Stimulated activated CD8-positive, alpha-beta memory T cell treated with anti-CD3 and anti-CD28 coated beads, Interleukin-4, amount 100 ng/mL, for 24 hours (primary cell): ENCODE results near the gene UBASH3B.
"Not testable (repeated sequence)": the region's sequence is repeated elsewhere in the genome, so short reads cannot be mapped to it uniquely, and the experiment has no call there.

ENCODE experiments used
- DNase-seq: peaks from one replicate; pipeline ENCODE4 v3.0.0-alpha.2; 2020; ENCODE audit warnings: low read depth

UBASH3B gene

DNA sequence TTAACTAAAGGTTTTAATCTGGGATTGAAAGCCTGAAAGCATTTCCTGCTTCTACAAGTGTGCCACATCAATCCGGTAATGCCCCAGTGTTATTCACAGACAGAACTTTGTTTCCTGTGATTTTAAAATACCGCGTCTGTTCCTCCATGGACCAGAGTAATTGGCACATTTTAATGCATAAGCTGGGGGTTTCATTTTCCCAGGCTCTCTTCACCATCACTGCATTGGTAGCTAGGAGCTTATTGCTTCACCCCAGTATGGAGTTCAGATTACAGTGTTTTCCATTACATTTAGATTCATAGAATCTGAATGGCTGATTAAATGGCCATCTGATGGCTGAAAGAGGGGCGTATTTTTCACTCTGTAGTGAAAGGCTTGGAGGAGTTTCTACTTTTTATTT, 157.1 kb downstream of the UBASH3B start:
- DNase-seq = no peak

DNA sequence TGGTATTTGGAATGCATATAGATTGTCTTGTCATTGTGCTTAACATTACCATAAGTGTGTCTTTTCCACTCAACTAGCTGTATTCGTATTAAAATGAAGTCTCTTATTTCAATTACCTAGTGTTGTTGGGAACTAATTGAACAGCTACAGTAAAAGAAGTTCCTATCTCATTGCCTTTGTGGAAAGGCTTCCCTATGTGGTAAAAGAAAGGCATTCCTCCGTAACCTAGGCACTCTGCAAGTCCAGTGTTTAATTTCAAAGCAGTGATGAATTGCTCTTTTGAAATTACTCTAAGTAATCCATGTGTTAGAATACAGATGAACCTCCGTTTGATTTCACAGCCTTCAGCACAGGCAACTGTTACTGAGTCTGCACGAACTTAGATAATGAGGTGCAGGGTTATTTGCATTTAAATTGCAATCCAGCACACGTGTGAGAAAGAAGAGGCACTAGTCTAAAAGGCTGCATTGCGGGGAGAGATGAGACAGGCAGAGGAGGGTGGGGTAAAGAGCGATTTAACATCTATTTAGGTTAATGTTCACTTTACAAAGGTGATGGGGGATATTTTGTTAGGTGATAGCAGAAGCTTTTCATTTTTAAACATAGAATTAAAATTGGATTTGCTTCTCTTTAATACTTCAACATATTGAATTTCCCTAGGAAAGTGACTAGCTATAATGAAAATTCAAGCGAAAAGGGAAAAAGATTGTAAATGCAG, 157.8 kb downstream of the UBASH3B start:
- DNase-seq = no peak

- no peak for DNase-seq
Observed at GRCh38 chr11:122813894-122814270, 158.4 kb downstream of the UBASH3B start.

GRCh38 chr11:122814401-122814800, 158.9 kb downstream of the UBASH3B start:
- no peak for DNase-seq

DNA sequence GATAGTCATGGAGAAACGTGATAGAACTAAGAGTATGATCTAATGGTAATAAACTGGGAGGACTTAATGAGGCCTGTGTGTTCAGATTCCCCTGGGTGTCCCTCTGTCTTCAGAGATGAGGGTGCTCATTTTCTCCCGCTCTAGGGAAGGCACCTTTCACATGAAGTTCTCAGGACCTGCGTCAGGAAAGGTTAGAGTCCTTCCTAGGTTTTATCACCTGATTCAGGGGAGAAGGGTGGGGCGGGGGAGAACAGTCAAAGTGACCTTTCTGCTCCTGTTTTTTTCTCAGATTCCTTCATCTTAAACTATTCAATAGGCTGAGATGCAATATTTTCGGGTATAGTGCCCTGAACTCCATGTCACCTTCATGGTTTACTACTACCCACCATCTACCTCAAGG, 160.4 kb downstream of the UBASH3B start:
- DNase-seq = no peak

- DNase-seq = no peak
Observed at GRCh38 chr11:122816761-122817520, 161.4 kb downstream of the UBASH3B start.

DNA sequence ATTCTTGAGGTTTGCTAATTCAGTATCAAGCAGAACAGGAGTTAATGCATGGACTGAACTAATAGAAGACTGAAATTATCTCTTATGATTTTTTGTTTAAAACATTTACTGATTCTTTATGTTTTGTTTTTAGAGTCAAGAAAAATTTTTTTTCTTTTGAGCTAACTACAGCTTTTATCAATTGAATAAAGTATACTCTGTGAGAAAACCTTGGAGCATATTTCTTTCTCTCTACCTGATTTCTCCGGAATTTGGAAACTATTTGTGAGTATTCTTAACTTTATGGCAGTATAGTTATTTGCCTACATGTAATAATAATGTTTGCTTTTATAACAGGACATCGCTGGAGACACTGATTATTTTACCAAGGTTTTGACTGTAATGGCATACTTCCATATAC, 164.6 kb downstream of the UBASH3B start:
- no peak for DNase-seq

- no peak for DNase-seq
Observed at GRCh38 chr11:122821169-122821568, 165.6 kb downstream of the UBASH3B start.

GRCh38 chr11:122822241-122822640, 166.7 kb downstream of the UBASH3B start:
- DNase-seq = no peak

DNA sequence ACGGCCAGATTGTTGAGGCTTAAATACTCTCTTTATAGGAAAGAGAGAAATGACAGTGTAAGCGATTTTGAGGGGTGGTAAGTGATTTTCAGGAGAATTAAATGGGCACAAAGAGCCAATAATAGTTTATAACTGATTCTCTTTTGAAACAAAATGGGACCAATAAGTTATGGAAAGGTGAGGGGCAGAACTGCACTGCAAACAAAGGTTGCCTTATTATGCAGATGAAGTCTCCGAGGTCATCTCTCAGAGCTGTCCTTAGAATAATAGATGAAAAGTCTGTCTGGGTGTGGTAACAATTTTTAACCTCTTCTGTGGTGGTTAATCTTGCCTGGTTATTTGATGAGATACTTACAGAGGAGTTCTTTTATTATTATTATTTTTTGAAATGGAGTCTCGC, 168.0 kb downstream of the UBASH3B start:
- DNase-seq = no peak

DNA sequence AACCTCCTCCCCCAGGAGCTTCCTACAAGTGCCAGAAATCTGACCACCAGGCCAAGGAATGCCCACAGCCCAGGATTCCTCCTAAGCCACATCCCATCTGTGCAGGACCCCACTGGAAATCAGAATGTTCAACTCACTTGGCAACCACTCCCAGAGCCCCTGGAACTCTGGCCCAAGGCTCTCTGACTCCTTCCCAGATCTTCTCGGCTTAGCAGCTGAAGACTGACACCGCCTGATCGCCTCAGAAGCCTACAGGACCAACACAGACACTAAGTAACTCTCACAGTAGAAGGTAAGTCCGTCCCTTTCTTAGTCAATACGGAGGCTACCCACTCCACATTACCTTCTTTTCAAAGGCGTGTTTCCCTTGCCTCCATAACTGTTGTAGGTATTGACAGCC, 173.8 kb downstream of the UBASH3B start:
- not testable (repeated sequence) for DNase-seq

DNA sequence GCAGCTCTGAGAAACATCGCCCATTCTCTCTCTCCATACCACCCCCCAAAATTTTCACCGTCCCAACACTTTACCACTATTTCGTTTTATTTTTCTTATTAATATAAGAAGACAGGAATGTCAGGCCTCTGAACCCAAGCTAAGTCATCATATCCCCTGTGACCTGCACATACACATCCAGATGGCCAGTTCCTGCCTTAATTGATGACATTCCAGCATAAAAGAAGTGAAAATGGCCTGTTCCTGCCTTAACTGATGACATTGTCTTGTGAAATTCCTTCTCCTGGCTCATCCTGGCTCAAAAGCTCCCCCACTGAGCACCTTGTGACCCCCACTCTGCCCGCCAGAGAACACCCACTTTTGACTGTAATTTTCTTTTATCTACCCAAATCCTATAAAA, 176.8 kb downstream of the UBASH3B start:
- not testable (repeated sequence) for DNase-seq

- DNase-seq = no peak
Observed at GRCh38 chr11:122832721-122833470, 177.4 kb downstream of the UBASH3B start.

DNA sequence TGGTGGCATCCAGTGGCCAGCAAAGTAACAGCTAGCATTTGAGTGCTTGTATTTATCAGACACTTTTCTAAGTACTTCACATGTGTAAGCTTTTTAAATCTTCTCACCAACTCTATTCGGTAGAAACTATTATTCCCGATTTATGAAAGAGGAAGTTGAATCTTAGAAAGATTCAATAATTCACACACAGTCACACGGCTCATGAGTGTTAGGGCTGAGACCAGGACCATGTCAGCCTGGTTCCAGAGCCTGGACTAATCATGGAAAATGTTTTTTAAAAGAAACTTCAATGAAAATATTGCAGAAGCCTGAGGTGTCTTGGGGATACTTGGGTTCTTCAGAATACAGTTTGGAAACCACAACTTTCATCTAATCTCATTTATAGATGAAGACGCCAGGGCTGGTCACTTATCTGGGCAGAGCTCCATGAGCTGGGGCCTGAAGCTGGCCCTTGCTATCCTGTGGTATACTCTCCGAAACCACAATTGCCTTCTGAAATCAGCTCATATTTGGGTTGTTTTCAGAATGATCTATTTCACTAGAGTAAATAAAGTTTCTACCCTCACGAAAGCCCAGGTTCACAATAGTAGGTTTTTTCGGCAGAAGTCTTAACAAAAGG, 178.4 kb downstream of the UBASH3B start:
- no peak for DNase-seq

- DNase-seq = no peak
Observed at GRCh38 chr11:122836916-122837315, 181.4 kb downstream of the UBASH3B start.

- no peak for DNase-seq
Observed at GRCh38 chr11:122837528-122838346, 182.2 kb downstream of the UBASH3B start.

DNA sequence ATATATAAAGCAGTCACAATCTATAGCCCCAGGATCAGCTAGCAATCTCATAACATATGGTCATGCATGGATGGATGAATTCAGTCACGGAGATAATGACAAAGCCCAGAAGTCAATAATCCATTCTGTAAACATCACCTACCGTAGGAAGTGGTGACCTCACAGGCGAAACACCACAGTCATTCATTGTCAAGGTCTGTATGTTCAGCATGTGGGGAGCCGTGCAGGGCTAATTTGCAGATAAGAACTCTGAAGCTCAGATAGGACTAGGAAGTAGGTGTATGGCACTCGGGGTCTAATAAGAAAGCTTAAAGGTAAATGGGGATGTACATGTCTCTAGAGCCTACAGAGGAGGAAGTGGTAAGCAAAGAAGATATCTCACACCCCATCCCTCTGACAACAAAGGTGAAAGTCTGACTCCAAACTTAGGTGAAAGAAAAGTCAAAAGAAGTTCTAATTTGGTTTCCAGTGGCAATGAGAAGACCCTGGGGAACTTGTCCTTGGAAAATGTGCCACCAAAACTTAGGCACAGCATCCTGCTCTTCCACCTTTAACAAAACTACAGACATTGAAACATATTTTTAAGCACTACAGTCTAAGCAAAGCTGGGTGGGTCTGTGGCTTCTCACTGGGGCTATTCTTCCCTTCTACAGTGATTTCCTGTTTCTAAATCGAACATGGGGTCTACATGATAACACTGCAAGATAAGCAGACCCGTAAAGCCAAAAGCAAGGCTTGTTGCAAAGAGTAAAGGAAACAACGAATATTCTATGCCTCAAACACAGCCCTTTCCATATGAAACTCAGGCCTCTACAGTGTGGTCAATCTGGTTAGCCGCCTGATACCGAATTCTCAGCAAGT, 188.0 kb downstream of the UBASH3B start:
- no peak for DNase-seq

DNA sequence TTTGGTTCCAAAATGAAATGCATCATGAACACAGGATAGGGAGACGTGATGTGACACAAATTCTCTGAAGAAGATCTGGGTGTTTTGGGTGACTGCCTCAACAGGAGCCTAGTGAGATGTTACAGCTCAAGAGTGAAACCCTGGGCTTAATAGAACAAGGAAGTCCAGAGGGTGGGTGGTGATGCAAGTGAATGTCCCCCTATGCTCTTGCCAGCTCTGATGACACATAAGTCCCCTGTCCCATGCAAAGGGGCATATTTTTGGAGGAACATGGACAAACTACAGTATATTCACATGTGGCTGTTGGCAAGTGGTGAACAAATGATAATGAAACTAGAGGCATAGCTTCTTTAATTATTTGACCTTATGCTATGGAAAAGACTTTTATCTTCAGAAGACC, 191.9 kb downstream of the UBASH3B start:
- DNase-seq = no peak

DNA sequence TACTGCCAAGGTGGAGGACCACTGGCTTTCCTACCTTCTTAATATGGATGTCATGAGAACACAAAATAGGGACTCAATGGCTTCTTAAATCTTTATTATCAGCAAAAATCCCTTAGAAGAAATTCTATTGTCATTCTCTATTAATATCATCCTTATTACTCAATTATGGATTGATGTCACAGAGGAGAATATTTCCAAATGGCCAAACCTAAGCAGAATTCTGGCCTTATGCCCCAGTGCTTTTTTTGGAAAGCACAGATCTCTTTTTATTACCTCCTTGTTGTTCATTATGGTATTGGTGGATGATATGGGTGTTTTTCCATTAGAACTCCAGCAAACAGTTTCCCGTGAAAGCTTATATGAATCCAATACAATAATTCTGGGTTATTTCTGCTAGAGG, 192.7 kb downstream of the UBASH3B start:
- DNase-seq = no peak

GRCh38 chr11:122850076-122850631, 194.6 kb downstream of the UBASH3B start:
- peak; percentile 60 for DNase-seq
